MM.1S (cell line): ENCODE measurements around the gene PAK4.

Experiments used
- EZH2phosphoT487 ChIP-seq: fragments of 300-600 bp; sonication (generic); IDR thresholded peaks from 2 replicates; pipeline ENCODE4 v1.6.1; 2018; ENCODE audit warnings: antibody characterized with exemption, low read length
- TF ChIP-seq, protein P1 (sequence below): fragments of 300-600 bp; sonication (generic); IDR thresholded peaks from 2 replicates; pipeline ENCODE4 v1.5.1; 2016; ENCODE audit warnings: antibody characterized with exemption, low read length, mixed read lengths

GRCh38 chr19:39139305-39139874 is 13.8 kb downstream of the PAK4 start:
- no peak for TF ChIP-seq EZH2phosphoT487
- TF ChIP-seq, protein P1, sequence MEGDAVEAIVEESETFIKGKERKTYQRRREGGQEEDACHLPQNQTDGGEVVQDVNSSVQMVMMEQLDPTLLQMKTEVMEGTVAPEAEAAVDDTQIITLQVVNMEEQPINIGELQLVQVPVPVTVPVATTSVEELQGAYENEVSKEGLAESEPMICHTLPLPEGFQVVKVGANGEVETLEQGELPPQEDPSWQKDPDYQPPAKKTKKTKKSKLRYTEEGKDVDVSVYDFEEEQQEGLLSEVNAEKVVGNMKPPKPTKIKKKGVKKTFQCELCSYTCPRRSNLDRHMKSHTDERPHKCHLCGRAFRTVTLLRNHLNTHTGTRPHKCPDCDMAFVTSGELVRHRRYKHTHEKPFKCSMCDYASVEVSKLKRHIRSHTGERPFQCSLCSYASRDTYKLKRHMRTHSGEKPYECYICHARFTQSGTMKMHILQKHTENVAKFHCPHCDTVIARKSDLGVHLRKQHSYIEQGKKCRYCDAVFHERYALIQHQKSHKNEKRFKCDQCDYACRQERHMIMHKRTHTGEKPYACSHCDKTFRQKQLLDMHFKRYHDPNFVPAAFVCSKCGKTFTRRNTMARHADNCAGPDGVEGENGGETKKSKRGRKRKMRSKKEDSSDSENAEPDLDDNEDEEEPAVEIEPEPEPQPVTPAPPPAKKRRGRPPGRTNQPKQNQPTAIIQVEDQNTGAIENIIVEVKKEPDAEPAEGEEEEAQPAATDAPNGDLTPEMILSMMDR: no peak
